Measurements from ENCODE around the gene ZNF331. TPM values are rescaled to one million over a fixed set of nuclear protein-coding genes. Genes with fewer than 3 reads are reported as not detected.
A peak's percentile ranks its signal among the peaks of the same experiment; 100 is the strongest.

Gene ZNF331
- total RNA-seq, 1 experiment from 2014 or later: 56.7 TPM

DNA sequence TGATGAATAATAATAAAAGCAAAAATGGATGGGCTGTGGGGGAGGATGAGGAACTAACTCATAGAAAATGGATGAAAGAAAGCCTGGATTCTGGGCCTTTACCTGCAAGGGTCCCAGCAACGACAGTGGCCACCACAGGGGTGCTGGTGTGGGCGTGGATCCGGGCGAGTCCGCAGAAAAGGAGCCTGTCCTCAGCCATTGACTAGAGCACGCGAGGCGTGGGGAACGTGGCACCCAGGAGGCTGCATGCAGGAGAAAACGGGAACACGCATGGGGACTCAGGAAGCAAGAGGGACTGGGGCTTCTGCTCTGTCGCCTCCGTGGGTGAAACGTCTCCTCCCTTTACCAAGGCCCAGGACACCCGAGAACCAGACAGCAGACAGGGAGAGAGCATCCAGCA is 68.1 kb downstream of the ZNF331 start:
- no peak for DNase-seq (ENCODE audit: low spot score)
- TF ChIP-seq FOXP1 (CRISPR knock-in tag; IDR thresholded peaks at IDR 0.05; ENCODE audit: borderline replicate concordance) (no peak), NR1H2 (CRISPR knock-in tag; IDR thresholded peaks at IDR 0.05) (no peak), SOX15 (CRISPR knock-in tag; IDR thresholded peaks at IDR 0.05) (no peak), RORB (CRISPR knock-in tag; IDR thresholded peaks at IDR 0.05) (no peak), JAZF1 (CRISPR knock-in tag; IDR thresholded peaks at IDR 0.05) (no peak), ATF1 (CRISPR knock-in tag; IDR thresholded peaks at IDR 0.05) (no peak), NFYB (CRISPR knock-in tag; conservative IDR thresholded peaks at IDR 0.05; ENCODE audit: low read depth) (no peak), EMX1 (CRISPR knock-in tag; IDR thresholded peaks at IDR 0.05) (no peak), GABPB1 (CRISPR knock-in tag; IDR thresholded peaks at IDR 0.05) (no peak), ZNF416 (CRISPR knock-in tag; IDR thresholded peaks at IDR 0.05) (no peak), ZNF396 (CRISPR knock-in tag; IDR thresholded peaks at IDR 0.05; ENCODE audit: borderline replicate concordance) (no peak), CREB1 (CRISPR knock-in tag; IDR thresholded peaks at IDR 0.05) (no peak), SP1 (CRISPR knock-in tag; conservative IDR thresholded peaks at IDR 0.05) (no peak), MYBL2 (CRISPR knock-in tag; IDR thresholded peaks at IDR 0.05) (no peak)
- TF ChIP-seq, protein P1, sequence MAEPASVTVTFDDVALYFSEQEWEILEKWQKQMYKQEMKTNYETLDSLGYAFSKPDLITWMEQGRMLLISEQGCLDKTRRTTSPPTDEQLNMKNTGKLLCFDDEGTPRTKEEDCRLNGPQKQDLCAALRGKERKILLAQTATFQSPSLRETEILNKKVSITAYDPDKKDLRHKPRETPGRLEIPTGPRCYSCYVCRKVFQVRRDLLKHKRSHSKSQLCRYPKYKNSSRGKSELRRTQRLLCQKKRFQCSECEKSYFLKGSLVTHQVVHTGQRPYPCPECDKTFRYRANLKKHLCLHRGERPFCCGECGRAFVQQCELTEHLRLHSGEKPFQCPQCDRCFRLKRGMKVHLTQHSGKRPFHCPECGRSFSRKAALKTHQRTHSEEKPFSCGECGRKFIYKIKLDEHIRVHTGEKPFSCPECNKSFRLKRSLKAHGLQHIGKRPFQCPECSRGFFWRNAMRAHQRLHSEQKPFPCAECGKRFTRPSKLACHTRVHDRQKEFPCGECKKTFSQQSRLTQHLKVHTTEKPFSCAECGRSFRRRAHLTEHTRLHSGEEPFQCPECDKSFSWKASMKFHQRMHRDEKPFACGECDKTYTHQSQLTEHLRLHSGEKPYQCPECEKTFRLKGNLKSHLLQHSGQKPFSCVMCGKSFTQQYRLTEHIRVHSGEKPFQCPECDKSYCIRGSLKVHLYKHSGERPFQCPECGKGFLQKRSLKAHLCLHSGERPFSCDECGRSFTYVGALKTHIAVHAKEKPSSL (CRISPR knock-in tag; conservative IDR thresholded peaks at IDR 0.05): no peak
- TF ChIP-seq, protein P2, sequence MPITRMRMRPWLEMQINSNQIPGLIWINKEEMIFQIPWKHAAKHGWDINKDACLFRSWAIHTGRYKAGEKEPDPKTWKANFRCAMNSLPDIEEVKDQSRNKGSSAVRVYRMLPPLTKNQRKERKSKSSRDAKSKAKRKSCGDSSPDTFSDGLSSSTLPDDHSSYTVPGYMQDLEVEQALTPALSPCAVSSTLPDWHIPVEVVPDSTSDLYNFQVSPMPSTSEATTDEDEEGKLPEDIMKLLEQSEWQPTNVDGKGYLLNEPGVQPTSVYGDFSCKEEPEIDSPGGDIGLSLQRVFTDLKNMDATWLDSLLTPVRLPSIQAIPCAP (CRISPR knock-in tag; IDR thresholded peaks at IDR 0.05): no peak
- TF ChIP-seq, protein P3, sequence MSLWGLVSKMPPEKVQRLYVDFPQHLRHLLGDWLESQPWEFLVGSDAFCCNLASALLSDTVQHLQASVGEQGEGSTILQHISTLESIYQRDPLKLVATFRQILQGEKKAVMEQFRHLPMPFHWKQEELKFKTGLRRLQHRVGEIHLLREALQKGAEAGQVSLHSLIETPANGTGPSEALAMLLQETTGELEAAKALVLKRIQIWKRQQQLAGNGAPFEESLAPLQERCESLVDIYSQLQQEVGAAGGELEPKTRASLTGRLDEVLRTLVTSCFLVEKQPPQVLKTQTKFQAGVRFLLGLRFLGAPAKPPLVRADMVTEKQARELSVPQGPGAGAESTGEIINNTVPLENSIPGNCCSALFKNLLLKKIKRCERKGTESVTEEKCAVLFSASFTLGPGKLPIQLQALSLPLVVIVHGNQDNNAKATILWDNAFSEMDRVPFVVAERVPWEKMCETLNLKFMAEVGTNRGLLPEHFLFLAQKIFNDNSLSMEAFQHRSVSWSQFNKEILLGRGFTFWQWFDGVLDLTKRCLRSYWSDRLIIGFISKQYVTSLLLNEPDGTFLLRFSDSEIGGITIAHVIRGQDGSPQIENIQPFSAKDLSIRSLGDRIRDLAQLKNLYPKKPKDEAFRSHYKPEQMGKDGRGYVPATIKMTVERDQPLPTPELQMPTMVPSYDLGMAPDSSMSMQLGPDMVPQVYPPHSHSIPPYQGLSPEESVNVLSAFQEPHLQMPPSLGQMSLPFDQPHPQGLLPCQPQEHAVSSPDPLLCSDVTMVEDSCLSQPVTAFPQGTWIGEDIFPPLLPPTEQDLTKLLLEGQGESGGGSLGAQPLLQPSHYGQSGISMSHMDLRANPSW (CRISPR knock-in tag; conservative IDR thresholded peaks at IDR 0.05; ENCODE audit: low read depth): no peak
- TF ChIP-seq, protein P4, sequence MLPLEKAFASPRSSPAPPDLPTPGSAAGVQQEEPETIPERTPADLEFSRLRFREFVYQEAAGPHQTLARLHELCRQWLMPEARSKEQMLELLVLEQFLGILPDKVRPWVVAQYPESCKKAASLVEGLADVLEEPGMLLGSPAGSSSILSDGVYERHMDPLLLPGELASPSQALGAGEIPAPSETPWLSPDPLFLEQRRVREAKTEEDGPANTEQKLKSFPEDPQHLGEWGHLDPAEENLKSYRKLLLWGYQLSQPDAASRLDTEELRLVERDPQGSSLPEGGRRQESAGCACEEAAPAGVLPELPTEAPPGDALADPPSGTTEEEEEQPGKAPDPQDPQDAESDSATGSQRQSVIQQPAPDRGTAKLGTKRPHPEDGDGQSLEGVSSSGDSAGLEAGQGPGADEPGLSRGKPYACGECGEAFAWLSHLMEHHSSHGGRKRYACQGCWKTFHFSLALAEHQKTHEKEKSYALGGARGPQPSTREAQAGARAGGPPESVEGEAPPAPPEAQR (CRISPR knock-in tag; IDR thresholded peaks at IDR 0.05): no peak
- H3K27ac Mint-ChIP-seq: no peak overlapping the region
- peaks cover 23% of the 10 kb centered on the region for H3K4me1 Mint-ChIP-seq
- no peaks in the 10 kb centered on the region for H3K36me3 Mint-ChIP-seq
- no peaks in the 10 kb centered on the region; the same call in 1 of the 2 replicates for H3K27me3 Mint-ChIP-seq (ENCODE audit: low read depth)
- CTCF ChIA-PET: no interaction called here
- 0 out of 2 replicates have a peak, but pooled peaks have one; percentile 16 for ATAC-seq
- H3K4me3 Mint-ChIP-seq: no peak overlapping the region
- no peaks in the 10 kb centered on the region for H3K9me3 Mint-ChIP-seq
- POLR2A ChIA-PET: no interaction called here

DNA sequence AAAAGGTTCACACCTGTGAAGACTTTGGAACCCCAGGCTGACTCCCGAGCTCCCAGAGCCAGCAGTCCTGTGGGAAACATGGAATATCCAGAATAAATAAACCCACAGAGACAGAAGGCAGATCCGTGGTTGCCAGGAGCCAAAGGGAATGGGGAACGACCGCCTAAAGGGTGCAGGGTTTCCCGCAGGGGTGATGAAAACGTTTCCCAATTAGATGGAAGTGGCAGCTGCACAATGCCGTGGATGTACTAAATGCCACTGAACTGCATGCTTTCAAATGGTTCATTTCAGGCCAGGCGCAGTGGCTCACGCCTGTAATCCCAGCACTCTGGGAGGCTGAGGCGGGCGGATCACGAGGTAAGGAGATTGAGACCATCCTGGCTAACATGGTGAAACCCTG is 70.4 kb downstream of the ZNF331 start:
- CTCF ChIA-PET: interaction anchor here (0.7 kb wide), 1 partner anchor 13 kb away, joined by 4 read pairs; no protein-coding TSS in a partner anchor
- peaks cover 31% of the 10 kb centered on the region for H3K4me1 Mint-ChIP-seq
- H3K27me3 Mint-ChIP-seq (ENCODE audit: low read depth): no peaks in the 10 kb centered on the region; the same call in 1 of the 2 replicates
- POLR2A ChIA-PET: no interaction called here
- ATAC-seq (no peak), DNase-seq (ENCODE audit: low spot score) (no peak)
- no peaks in the 10 kb centered on the region for H3K9me3 Mint-ChIP-seq
- no peak overlapping the region for H3K4me3 Mint-ChIP-seq
- H3K27ac Mint-ChIP-seq: no peak overlapping the region
- no peaks in the 10 kb centered on the region for H3K36me3 Mint-ChIP-seq
- TF ChIP-seq MXD4 (CRISPR knock-in tag; IDR thresholded peaks at IDR 0.05; ENCODE audit: borderline replicate concordance) (no peak), ZNF232 (CRISPR knock-in tag; IDR thresholded peaks at IDR 0.05) (no peak), CREM (CRISPR knock-in tag; IDR thresholded peaks at IDR 0.05) (no peak), ZNF396 (CRISPR knock-in tag; IDR thresholded peaks at IDR 0.05; ENCODE audit: borderline replicate concordance) (no peak), ZNF219 (CRISPR knock-in tag; IDR thresholded peaks at IDR 0.05; ENCODE audit: borderline replicate concordance) (no peak)
- TF ChIP-seq, protein P5, sequence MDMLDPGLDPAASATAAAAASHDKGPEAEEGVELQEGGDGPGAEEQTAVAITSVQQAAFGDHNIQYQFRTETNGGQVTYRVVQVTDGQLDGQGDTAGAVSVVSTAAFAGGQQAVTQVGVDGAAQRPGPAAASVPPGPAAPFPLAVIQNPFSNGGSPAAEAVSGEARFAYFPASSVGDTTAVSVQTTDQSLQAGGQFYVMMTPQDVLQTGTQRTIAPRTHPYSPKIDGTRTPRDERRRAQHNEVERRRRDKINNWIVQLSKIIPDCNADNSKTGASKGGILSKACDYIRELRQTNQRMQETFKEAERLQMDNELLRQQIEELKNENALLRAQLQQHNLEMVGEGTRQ (CRISPR knock-in tag; IDR thresholded peaks at IDR 0.05): no peak
- TF ChIP-seq, protein P6, sequence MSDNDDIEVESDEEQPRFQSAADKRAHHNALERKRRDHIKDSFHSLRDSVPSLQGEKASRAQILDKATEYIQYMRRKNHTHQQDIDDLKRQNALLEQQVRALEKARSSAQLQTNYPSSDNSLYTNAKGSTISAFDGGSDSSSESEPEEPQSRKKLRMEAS (CRISPR knock-in tag; IDR thresholded peaks at IDR 0.05): no peak
- TF ChIP-seq, protein P7, sequence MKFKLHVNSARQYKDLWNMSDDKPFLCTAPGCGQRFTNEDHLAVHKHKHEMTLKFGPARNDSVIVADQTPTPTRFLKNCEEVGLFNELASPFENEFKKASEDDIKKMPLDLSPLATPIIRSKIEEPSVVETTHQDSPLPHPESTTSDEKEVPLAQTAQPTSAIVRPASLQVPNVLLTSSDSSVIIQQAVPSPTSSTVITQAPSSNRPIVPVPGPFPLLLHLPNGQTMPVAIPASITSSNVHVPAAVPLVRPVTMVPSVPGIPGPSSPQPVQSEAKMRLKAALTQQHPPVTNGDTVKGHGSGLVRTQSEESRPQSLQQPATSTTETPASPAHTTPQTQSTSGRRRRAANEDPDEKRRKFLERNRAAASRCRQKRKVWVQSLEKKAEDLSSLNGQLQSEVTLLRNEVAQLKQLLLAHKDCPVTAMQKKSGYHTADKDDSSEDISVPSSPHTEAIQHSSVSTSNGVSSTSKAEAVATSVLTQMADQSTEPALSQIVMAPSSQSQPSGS (CRISPR knock-in tag; IDR thresholded peaks at IDR 0.05; ENCODE audit: borderline replicate concordance, low read depth): no peak
- TF ChIP-seq, protein P3 (CRISPR knock-in tag; conservative IDR thresholded peaks at IDR 0.05; ENCODE audit: low read depth): no peak

Data from WTC11 (cell line).